Measurements from ENCODE around the gene D2HGDH. TPM values are rescaled to one million over a fixed set of nuclear protein-coding genes. Genes with fewer than 3 reads are reported as not detected.

D2HGDH gene
- total RNA-seq, 3 donors from 2014 or later (not counting 1 experiment from before 2014, with no cell fraction given), result 28.9 to 45.5 (median 43.4) TPM

Other genes starting within 250 kb of the D2HGDH start
- 100 to 1,000 TPM; 110 to 140 (median 135) TPM for gene STK25, start 226.0 kb upstream of the D2HGDH start, total RNA-seq
- gene BOK, start 175.9 kb upstream of the D2HGDH start, total RNA-seq, result 10 to 100 TPM; 11.0 to 23.7 (median 19.6) TPM
- 10 to 100 TPM; 19.8 to 29.2 (median 27.8) TPM for gene THAP4, start 97.5 kb upstream of the D2HGDH start, total RNA-seq
- gene ATG4B, start 96.9 kb upstream of the D2HGDH start, total RNA-seq, result 100 to 1,000 TPM; 106 to 171 (median 139) TPM
- gene DTYMK, start 47.8 kb upstream of the D2HGDH start, total RNA-seq, result 10 to 100 TPM; 15.4 to 17.5 (median 15.6) TPM
- gene ING5, start 32.6 kb upstream of the D2HGDH start, total RNA-seq, result 10 to 100 TPM; 25.6 to 40.9 (median 34.7) TPM
- gene GAL3ST2, start 42.2 kb downstream of the D2HGDH start, total RNA-seq, result under 1 TPM in 1 of 3 donors, not detected in 2; 0.88 TPM
- gene NEU4, start 74.6 kb downstream of the D2HGDH start, total RNA-seq, result 1 to 10 TPM in 2 of 3 donors, under 1 TPM in 1; 0.39 to 6.6 (median 2.2) TPM
- under 1 TPM in 1 of 3 donors, not detected in 2; 0.45 TPM for gene PDCD1, start 124.3 kb downstream of the D2HGDH start, total RNA-seq
- 1 to 10 TPM in 1 of 3 donors, under 1 TPM in 2; 0.47 to 1.7 (median 0.68) TPM for gene RTP5, start 135.1 kb downstream of the D2HGDH start, total RNA-seq

Measured in natural killer cell (primary cell).